GM19395 (cell line): ENCODE measurements around the gene ETS1.

Source experiments
- ATAC-seq: cut with Tn5 transposase; IDR thresholded peaks from one replicate; pipeline ENCODE4 v1.9.1; 2021; ENCODE audit warnings: mild to moderate bottlenecking, moderate library complexity; ENCODE audit not compliant: unreplicated experiment

The ETS1 gene

GRCh38 chr11:128412847-128413791 lies 174.2 kb downstream of the ETS1 start:
- ATAC-seq, result peak; percentile 86

- no peak for ATAC-seq
Observed at GRCh38 chr11:128411812-128412211, 175.5 kb downstream of the ETS1 start.

- ATAC-seq, result no peak
Observed at GRCh38 chr11:128411150-128411549, 176.2 kb downstream of the ETS1 start.

GRCh38 chr11:128409476-128409875 lies 177.9 kb downstream of the ETS1 start:
- no peak for ATAC-seq
